DMS 273 (cell line): ENCODE data around the gene RBM18.

Experiments used
- DNase-seq: peaks from one replicate; lab custom pipeline; 2025; ENCODE audit not compliant: unreplicated experiment; lab: John Stamatoyannopoulos, UW

RBM18 gene

DNA sequence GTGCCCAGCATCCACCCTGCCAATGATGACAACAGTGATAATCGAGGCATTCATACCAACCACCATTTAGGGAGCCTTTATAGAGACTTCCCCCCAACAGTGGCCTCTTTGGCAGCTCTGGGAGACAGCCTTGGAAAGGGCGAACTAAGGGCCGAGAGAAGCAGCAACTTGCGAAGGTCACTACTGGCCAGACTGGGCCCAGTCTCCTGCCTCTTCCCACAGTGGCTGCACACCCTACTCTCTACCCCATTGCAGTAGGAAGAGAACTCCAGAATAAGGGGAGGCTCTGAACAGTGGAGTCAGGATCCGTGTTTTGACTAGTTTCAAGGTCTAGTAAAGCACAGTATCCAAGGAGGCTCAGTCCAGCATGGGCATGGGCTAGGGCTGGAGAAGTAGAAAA lies 41.2 kb downstream of the RBM18 start:
- no peak for DNase-seq

- no peak for DNase-seq
Measured at GRCh38 chr9:122222791-122223190, 41.8 kb downstream of the RBM18 start.

GRCh38 chr9:122221183-122221811 lies 43.3 kb downstream of the RBM18 start:
- DNase-seq, result peak; percentile 51

GRCh38 chr9:122220673-122221182 lies 43.9 kb downstream of the RBM18 start:
- DNase-seq, result no peak

DNA sequence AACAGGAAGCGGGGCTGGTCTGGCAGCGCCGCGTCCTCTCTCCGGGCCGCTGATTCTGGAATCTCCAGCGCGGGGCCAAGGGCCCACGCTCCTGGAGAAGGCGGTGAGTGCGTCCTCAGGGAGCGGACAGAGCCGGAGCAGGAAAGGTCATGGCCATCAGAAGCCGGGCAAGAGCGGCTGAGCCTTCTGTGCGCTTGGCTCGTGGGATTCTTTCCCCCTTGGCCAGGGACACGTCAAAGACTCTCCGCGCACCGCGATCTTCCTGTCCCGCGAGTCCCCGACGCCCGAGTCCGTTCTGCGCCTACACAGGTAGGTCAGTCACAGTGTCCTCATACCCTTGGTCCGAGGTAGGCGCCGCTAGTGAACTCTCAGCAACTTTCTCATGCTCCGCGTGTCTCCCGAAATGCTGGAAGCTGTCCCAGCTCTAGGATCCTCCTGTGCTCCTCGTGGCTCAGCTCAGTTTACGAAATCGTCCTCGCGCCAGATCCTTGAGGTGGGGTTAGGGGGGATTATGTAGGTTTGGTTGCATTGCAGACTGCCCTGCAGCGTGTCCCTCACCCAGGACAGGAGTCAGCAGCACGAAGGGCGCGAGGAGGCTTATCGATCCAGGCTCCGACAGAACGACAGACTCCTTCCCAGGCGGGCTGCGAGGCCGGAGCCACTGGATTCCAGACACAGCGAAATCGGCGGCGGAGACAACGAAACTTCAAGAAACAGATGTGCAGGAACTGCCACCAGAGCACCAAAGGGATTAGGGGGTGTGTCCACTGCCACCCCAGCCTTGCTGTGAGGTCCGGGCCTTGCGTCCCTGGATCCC lies 44.6 kb downstream of the RBM18 start:
- peak; percentile 45 for DNase-seq

- peak; percentile 45 for DNase-seq
Measured at GRCh38 chr9:122218935-122219855, 45.4 kb downstream of the RBM18 start.

DNA sequence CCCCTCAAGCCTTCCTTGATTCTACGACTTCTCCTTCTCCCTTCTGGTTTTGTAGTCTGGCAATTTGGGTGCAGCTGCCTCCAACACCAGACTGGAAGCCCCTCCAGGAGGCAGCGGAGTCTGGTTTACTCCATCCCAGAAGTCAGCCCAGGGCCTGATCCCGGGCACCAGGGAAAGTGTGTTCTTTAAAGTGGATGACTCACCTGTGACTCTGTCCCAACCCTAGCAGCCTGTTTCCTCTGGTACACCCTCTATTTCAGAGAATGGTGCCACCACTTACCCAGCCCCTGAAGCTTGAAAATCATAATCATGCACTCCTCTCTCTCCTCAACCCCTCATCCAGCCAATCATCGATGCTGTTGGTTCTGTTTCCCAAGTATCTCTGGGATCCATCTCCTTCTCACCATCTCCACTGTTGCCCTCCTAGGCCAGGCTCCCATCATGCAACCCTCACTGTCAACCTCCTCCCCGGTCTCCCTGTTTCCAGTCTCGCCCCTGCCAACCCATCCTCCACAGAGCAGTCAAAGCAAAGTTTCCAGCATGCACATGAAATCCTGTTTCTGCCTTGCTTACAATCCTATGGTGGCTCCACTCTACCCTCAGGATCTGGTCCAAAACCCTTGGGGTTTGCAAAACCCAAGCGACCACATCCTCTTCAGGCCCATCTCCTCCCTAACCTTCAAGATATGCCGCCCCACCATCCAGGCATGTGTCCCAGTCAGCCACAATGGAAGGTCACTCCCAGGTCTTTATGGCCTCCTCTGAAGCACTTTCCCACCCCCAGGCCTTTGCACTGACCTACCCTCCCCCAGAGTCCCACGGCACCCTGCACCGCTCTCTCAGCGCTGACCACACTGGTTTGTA lies 46.3 kb downstream of the RBM18 start:
- no peak for DNase-seq

GRCh38 chr9:122217640-122218039 lies 47.0 kb downstream of the RBM18 start:
- DNase-seq, result peak; percentile 22

DNA sequence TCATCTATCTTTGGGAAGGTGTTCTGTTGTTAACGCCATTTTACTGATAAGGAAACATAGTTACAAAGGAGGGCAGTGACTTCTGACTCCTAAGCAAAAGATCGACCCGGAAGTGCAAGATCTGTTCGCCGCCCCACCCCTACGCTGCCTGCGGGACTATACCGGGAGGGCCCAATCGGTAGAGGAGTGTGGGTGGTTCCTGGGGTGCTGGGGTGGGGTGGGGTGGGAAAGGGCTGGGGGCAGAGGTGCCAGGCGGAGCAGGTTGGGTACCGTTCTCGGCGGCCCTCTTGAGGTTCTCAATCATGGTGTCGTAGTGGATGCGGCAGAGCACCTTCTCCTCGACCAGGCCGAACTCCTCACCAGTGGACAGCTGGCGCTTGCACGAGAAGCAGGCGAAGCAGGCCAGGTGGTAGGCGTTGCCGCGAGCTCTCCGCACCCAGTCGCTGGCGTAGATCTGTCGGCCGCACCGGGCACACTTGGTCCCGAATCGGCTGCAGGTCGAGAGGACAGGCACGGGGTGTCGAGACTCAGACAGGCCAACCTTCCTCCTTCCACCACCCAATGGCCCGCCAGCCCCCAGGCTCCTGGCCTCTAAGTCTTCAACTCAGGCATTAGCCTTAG lies 47.7 kb downstream of the RBM18 start:
- DNase-seq, result no peak

DNA sequence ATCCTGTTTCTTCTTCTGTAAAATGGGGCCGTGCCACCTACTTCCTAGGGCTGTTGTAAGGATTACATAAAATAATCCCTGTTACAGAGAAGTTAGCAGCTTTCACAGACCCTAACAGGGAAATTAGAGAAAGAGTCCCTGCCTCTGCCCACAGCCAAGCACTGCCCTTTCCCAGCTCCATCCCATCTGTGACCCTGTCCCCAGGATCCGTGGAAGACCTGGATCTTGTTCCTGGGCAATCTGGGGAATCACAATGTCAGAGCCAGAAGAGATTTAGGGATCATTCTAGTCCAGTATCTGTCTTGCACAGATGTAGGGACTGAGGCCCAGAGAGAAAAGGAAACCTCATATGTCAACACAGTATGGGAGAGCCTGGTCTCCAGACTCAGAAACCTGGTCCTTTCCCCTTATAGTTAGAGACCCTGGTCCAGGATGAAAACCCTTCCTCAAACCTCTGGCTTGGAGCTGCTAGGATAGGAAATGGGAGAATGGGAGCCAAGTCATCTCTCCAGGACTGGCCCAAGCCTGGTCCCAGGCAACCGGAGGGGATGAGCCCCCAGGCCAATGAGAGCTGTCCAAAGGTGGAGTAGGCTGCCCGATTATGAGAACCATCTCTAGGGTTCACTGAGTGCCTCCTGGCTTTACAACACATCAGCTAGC lies 48.4 kb downstream of the RBM18 start:
- no peak for DNase-seq

GRCh38 chr9:122215663-122216062 lies 49.0 kb downstream of the RBM18 start:
- no peak for DNase-seq

- DNase-seq, result no peak
Measured at GRCh38 chr9:122214507-122214906, 50.1 kb downstream of the RBM18 start.

DNA sequence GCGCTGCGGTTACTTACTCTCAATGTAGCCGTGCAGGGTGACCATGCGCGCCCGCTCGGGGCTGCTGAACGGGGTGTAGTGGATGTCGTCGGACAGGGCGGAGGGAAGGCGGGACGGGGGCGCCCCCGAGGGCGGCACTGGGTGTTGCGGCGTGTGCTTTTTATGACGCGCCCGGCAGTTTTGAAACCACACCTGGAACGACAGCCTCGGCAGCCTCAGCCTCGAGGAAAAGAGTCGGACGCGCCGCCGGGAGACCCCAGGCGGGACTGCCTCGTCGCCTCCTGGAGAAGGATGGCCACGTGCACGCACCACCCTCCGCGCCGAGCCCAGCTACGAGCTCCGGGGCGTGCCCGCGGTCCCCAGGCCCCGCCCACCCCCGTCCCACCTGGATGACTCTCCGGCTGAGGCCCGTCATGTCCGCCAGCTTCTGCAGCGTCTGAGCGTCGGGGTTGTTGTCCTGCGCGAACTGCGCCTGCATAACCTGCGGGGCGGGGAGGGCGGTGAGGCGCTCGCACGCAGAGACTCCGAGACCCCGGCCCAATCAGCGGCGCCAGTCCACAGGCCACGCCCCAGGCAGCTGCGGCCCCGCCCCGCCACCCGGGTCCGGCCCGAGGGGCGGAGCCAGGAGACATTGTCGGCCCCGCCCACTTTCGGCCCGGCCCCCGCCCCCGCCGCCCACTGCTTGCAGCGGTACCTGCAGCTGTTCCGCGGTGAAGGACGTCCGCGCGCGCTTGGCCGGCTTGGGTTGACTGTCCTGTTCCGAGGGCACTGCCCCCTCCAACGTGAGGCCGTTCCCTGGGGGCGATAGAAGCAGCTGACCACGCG lies 50.8 kb downstream of the RBM18 start:
- peak; percentile 92 for DNase-seq

GRCh38 chr9:122213102-122213588 lies 51.5 kb downstream of the RBM18 start:
- no peak for DNase-seq

DNA sequence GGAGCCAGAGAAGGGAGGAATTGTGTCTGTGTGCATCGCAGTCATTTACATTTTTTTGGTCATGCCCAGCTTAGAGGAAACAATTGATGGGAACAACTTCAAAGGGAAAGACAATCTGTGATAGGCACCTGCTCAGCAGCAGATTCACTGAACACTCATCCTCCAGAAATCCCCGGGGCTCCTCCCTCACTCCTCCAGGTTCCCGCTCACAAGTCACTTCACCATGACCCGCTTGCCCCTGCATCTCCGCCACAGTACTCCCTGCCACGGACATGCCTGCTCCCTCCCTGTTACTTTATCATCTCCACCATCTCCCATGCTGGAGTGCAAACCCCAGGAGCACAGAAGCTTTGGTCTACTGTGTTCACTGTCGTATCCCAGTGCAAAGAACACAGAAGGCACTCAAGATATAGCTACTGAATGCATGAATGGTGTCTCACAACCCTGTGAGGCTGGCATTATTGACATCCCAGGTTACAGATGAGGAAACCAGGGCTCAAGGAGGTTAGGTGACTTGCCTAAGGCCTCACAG lies 52.1 kb downstream of the RBM18 start:
- no peak for DNase-seq

DNA sequence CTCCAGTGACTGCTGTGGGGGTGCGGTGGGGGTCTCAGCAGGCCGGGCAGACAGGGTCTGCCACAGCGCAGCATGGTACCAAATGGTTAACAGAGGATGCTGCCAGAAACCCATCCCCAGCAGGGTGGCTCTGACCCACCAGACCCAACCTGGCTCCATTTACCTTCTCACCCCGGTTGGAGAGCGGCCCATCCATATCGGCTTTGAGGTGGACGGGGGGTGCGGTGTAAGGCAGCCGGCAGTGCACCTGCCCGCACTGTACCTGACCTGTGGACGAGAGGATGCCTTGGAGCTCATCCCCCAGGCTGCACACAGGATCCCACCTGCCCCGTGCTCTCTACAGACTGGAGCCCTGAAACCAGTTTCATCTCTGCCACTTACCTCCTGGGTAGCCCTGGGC lies 55.2 kb downstream of the RBM18 start:
- DNase-seq, result no peak

DNA sequence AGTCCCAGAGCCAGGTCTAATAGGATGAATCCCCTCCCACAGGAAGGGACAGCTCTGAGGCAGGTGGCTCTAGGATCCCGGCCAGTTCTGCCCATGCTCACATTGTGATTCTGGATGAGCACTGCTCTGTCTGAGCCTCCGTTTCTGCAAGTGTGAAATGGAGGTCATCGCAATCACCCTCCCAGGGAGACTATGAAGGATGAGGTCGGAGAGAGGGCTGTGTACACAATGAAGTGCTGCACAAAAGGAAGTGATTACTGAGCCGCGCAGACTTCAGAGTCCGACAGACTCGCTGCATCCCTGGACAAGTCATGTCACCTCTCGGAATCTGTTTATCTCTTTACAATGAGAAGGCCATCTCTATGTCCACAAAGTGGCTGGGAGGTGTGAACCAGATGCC lies 57.5 kb downstream of the RBM18 start:
- no peak for DNase-seq
